HepG2 (cell line): ENCODE data around the gene PSMB3. TPM values are rescaled to one million over a fixed set of nuclear protein-coding genes. Genes with fewer than 3 reads are reported as not detected.
A peak's percentile ranks its signal among the peaks of the same experiment; 100 is the strongest.

Source experiments
- GABPB1 ChIP-seq: IDR thresholded peaks from 2 replicates; pipeline ENCODE4 v1.6.1; 2016; ENCODE audit warnings: mild to moderate bottlenecking, missing genetic modification reagents, moderate library complexity, missing compliant biosample characterization
- HNF4G ChIP-seq, 2 experiments: sonication (generic) in 1 of 2; formaldehyde crosslinking in 1 of 2; IDR thresholded peaks; 2 replicates each; pipeline versions ENCODE4 v1.4.0 to v1.6.1; 2011 to 2020; ENCODE audit warnings: borderline replicate concordance in 2 of 2, low read depth in 2 of 2, mild to moderate bottlenecking in 2 of 2, low read length in 1 of 2, missing genetic modification reagents in 1 of 2, moderate library complexity in 1 of 2
- JDP2 ChIP-seq: sonication (generic); formaldehyde crosslinking; IDR thresholded peaks from 2 replicates; pipeline ENCODE4 v1.8.1; 2022; ENCODE audit warnings: missing genetic modification reagents, borderline replicate concordance
- KLF9 ChIP-seq: IDR thresholded peaks from 2 replicates; pipeline ENCODE4 v1.6.1; 2016; ENCODE audit warnings: low read depth
- MEF2D ChIP-seq: sonication (generic); formaldehyde crosslinking; IDR thresholded peaks from 2 replicates; pipeline ENCODE4 v1.5.1; 2020; ENCODE audit warnings: mild to moderate bottlenecking, missing genetic modification reagents
- PAXIP1 ChIP-seq: sonication (generic); formaldehyde crosslinking; conservative IDR thresholded peaks from 2 replicates; pipeline ENCODE4 v1.4.0; 2020; ENCODE audit warnings: mild to moderate bottlenecking, missing genetic modification reagents, moderate library complexity
- PRDM10 ChIP-seq: sonication (generic); formaldehyde crosslinking; IDR thresholded peaks from 2 replicates; pipeline ENCODE4 v1.4.0; 2020; ENCODE audit warnings: low read depth, missing genetic modification reagents
- RARG ChIP-seq: sonication (generic); formaldehyde crosslinking; IDR thresholded peaks from 2 replicates; pipeline ENCODE4 v1.4.0; 2020; ENCODE audit warnings: low read depth, mild to moderate bottlenecking, missing genetic modification reagents
- YEATS4 ChIP-seq: sonication (generic); formaldehyde crosslinking; IDR thresholded peaks from 2 replicates; pipeline ENCODE4 v1.4.0; 2020; ENCODE audit warnings: missing genetic modification reagents, borderline replicate concordance
- ZBED4 ChIP-seq: sonication (generic); formaldehyde crosslinking; IDR thresholded peaks from 2 replicates; pipeline ENCODE4 v1.4.0; 2020; ENCODE audit warnings: missing genetic modification reagents, borderline replicate concordance
- ZNF562 ChIP-seq: sonication (generic); formaldehyde crosslinking; IDR thresholded peaks from 2 replicates; pipeline ENCODE4 v1.8.0; 2022; ENCODE audit warnings: missing genetic modification reagents, borderline replicate concordance
- ZNF580 ChIP-seq: IDR thresholded peaks from 2 replicates; pipeline ENCODE4 v1.6.1; 2016; ENCODE audit warnings: low read depth, borderline replicate concordance
- ZNF747 ChIP-seq: sonication (generic); formaldehyde crosslinking; IDR thresholded peaks from 2 replicates; pipeline ENCODE4 v1.8.1; 2023; ENCODE audit warnings: missing genetic modification reagents, mild to moderate bottlenecking, borderline replicate concordance
- ZNF777 ChIP-seq: sonication (generic); formaldehyde crosslinking; IDR thresholded peaks from 2 replicates; pipeline ENCODE4 v1.4.0; 2020; ENCODE audit warnings: missing genetic modification reagents
- polyA plus RNA-seq, 8 experiments: library from polyadenylated mRNA; depleted of rRNA in 3 of 8; stranded (reverse) in 7 of 8; unstranded in 1 of 8; fragments of >200 nt; fragmentation: Illumina TruSeq in 4 of 8; extraction: Trizol in 4 of 8; gene quantifications; 2 replicates each; pipeline versions ENCODE4 v1.2.1 to v1.2.3, GENCODE V29; 2011 to 2016; ENCODE audit warnings: low read depth in 4 of 8, missing spikeins in 1 of 8, mixed read lengths in 1 of 8; ENCODE audit not compliant: insufficient read depth in 1 of 8
- total RNA-seq, 5 experiments: library from RNA; depleted of rRNA; stranded (reverse); fragments of >200 nt; fragmentation: Illumina TruSeq; extraction: Trizol; gene quantifications; 2 replicates each; pipeline ENCODE4 v1.2.3, GENCODE V29; 2016; ENCODE audit warnings: low read depth in 1 of 5

The PSMB3 gene
- total and polyA plus RNA-seq, 2 of the 13 experiments (the other 11 are each of a cell fraction or from before 2014, with no cell fraction given): 366 to 517 TPM

GRCh38 chr17:38798614-38799500 lies 46.3 kb downstream of the PSMB3 start (continued):
- TF ChIP-seq PRDM10 (CRISPR knock-in tag): peak; percentile 90
- TF ChIP-seq RARG: 0 out of 2 replicates have a peak, but pooled peaks have one; percentile 49
- peak; percentile 51 for TF ChIP-seq ZNF747 (CRISPR knock-in tag)
- peak; percentile 60; the same call in 1 of the 2 replicates for TF ChIP-seq MEF2D (CRISPR knock-in tag)
- no peak for TF ChIP-seq ZNF562 (CRISPR knock-in tag)
- no peak; the same call in 1 of the 2 replicates for TF ChIP-seq JDP2 (CRISPR knock-in tag)
- TF ChIP-seq GABPB1 (CRISPR knock-in tag): peak; percentile 62; the same call in 1 of the 2 replicates
- no peak for TF ChIP-seq PAXIP1 (CRISPR knock-in tag)
- TF ChIP-seq YEATS4 (CRISPR knock-in tag): no peak
- no peak for TF ChIP-seq HNF4G (IDR thresholded peaks at IDR 0.05; ENCODE audit: borderline replicate concordance, low read depth, low read length)
- TF ChIP-seq HNF4G (CRISPR knock-in tag; IDR thresholded peaks at IDR 0.05; ENCODE audit: borderline replicate concordance, low read depth): no peak
- TF ChIP-seq KLF9 (CRISPR knock-in tag): no peak
- TF ChIP-seq ZNF580: peak; percentile 66; the same call in 1 of the 2 replicates
- no peak for TF ChIP-seq ZBED4 (CRISPR knock-in tag)
- TF ChIP-seq ZNF777 (CRISPR knock-in tag): no peak
